CD4-positive, alpha-beta memory T cell (primary cell): ENCODE measurements around the gene PPM1H. TPM values are rescaled to one million over a fixed set of nuclear protein-coding genes. Genes with fewer than 3 reads are reported as not detected.

Source experiments
- CTCF ChIA-PET: fragments of 350-600 bp; sonication (Branson Sonifier 250); formaldehyde crosslinking; loops from one replicate; lab custom pipeline; 2021; ENCODE audit warnings: inconsistent platforms; ENCODE audit not compliant: partially characterized antibody; lab: Charles Lee
- POLR2A ChIA-PET: fragments of 350-600 bp; sonication (Branson Sonifier 250); formaldehyde crosslinking; loops from one replicate; lab custom pipeline; 2021; ENCODE audit not compliant: partially characterized antibody; lab: Charles Lee
- DNase-seq, 5 donors: peaks; one replicate each; pipeline versions ENCODE4 v3.0.0 to v3.0.0-alpha.2; 2020 to 2022; ENCODE audit warnings: mixed read lengths in 1 of 5
- H3K27ac ChIP-seq: one replicate; pipeline ENCODE4 v1.7.0; 2013; ENCODE audit warnings: low read depth, low read length
- H3K27me3 ChIP-seq: 2 replicates; pipeline ENCODE4 v1.7.0; 2013; ENCODE audit warnings: mild to moderate bottlenecking, low read length, moderate library complexity; ENCODE audit not compliant: insufficient read depth
- H3K36me3 ChIP-seq: 2 replicates; pipeline ENCODE4 v1.7.0; 2013; ENCODE audit warnings: mild to moderate bottlenecking, low read length, moderate library complexity; ENCODE audit not compliant: insufficient read depth
- H3K4me1 ChIP-seq: 2 replicates; pipeline ENCODE4 v1.7.0; 2013; ENCODE audit warnings: mild to moderate bottlenecking, low read length, moderate library complexity; ENCODE audit not compliant: insufficient read depth
- H3K4me3 ChIP-seq, 2 donors: one replicate each; pipeline ENCODE4 v1.7.0; 2013; ENCODE audit warnings: low read length in 2 of 2, mild to moderate bottlenecking in 1 of 2
- H3K9me3 ChIP-seq, 2 donors: one replicate each; pipeline ENCODE4 v1.7.0; 2013; ENCODE audit warnings: low read length in 2 of 2, control low read depth in 1 of 2; ENCODE audit not compliant: control insufficient read depth in 1 of 2
- H3K27ac Mint-ChIP-seq, 7 donors: one replicate each; pipeline ENCODE4 v1.8.0; 2020 to 2021; ENCODE audit warnings: mixed read lengths in 7 of 7, mild to moderate bottlenecking in 6 of 7, inconsistent platforms in 3 of 7, moderate library complexity in 3 of 7
- H3K27me3 Mint-ChIP-seq, 2 donors: one replicate each; pipeline ENCODE4 v1.8.0; 2020 to 2021; ENCODE audit warnings: mixed read lengths in 2 of 2
- H3K36me3 Mint-ChIP-seq, 2 donors: one replicate each; pipeline ENCODE4 v1.8.0; 2020 to 2021; ENCODE audit warnings: mixed read lengths in 2 of 2, inconsistent platforms in 1 of 2, mild to moderate bottlenecking in 1 of 2
- H3K4me1 Mint-ChIP-seq, 4 donors: one replicate each; pipeline ENCODE4 v1.8.0; 2020 to 2021; ENCODE audit warnings: mixed read lengths in 4 of 4, mild to moderate bottlenecking in 1 of 4
- H3K4me3 Mint-ChIP-seq, 8 donors: one replicate each; pipeline ENCODE4 v1.8.0; 2020 to 2021; ENCODE audit warnings: mixed read lengths in 8 of 8, mild to moderate bottlenecking in 7 of 8, moderate library complexity in 6 of 8, inconsistent platforms in 3 of 8
- H3K9me3 Mint-ChIP-seq, 8 donors: one replicate each; pipeline ENCODE4 v1.8.0; 2020 to 2021; ENCODE audit warnings: mixed read lengths in 8 of 8, mild to moderate bottlenecking in 5 of 8, inconsistent platforms in 3 of 8, moderate library complexity in 1 of 8
- intact Hi-C: fragments of 100-400 bp; cut with micrococcal nuclease; formaldehyde crosslinking; loops from one replicate; pipeline ENCODE4 v1.15.1; 2023
- polyA plus RNA-seq, 2 donors: library from polyadenylated mRNA; unstranded; fragments of 300-500 nt; fragmentation: Illumina TruSeq; gene quantifications; one replicate each; pipeline ENCODE4 v1.2.3, GENCODE V29; 2021
- total RNA-seq, 2 experiments: library from RNA; stranded (reverse); gene quantifications; one replicate each; pipeline ENCODE4 v1.2.3, GENCODE V29; 2021

Gene PPM1H
- total and polyA plus RNA-seq, 4 experiments from 2014 or later: 0.06 to 0.14 TPM; not detected in 2

DNA sequence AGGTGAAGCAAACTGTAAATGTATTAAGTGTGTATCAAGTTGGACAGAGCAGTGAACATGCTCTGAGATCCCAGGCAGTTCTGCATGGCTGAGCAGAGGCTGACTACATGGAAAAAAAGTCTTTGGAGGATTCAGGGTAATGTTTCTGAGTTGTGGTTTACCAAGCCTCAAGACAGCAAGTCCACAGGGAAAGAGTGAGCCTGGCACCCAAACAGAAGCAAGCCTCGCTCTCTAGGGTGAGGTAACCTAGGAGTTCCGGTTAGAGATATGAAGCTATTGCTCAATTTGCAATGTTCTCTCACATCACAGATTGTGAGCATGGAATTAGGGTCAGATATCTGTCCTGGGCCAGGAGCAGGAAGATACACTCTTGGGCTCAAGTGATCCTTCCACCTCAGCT lies 309.7 kb downstream of the PPM1H start:
- DNase-seq: no peak
- ChIA-PET POLR2A (no interaction called here), CTCF (no interaction called here)
- Histone ChIP-seq H3K36me3 (no peaks in the 10 kb centered on the region), H3K9me3 (no peaks in the 10 kb centered on the region), H3K27me3 (no peaks in the 10 kb centered on the region), H3K4me1 (no peaks in the 10 kb centered on the region), H3K27ac (no peak overlapping the region), H3K4me3 (no peak overlapping the region)
- H3K9me3 Mint-ChIP-seq: no peaks in the 10 kb centered on the region
- intact Hi-C loops: no loop called here
- no peaks in the 10 kb centered on the region for H3K36me3 Mint-ChIP-seq
- no peaks in the 10 kb centered on the region for H3K4me1 Mint-ChIP-seq
- H3K27ac Mint-ChIP-seq: no peak overlapping the region
- no peak overlapping the region for H3K4me3 Mint-ChIP-seq
- H3K27me3 Mint-ChIP-seq: peaks cover 11 to 25% of the 10 kb centered on the region in 2 donors

DNA sequence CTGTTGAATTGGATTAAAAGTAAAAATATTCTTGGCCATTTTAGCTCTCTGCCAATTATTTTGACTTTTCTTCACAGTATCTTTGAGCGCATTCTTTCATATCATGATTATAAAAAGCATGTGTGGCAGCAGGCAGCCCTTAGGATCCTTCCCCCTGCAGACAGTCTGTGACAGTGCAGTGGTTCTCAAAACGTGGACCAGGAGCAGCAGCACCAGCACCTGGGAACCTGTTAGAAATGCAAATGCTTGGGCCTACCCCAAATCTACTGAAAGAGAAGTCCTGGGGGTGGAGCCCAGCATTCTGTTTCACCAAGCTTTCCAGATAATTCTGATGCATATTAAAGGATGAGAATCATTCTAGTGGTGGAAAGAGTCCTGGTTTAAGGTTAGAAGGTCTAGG lies 312.8 kb downstream of the PPM1H start:
- Mint-ChIP-seq H3K27me3 (peaks cover 0 to 6% of the 10 kb centered on the region in 2 donors), H3K27ac (no peak overlapping the region), H3K4me1 (no peaks in the 10 kb centered on the region), H3K9me3 (no peaks in the 10 kb centered on the region), H3K4me3 (no peak overlapping the region), H3K36me3 (no peaks in the 10 kb centered on the region)
- intact Hi-C loops: no loop called here
- H3K4me1 ChIP-seq: no peaks in the 10 kb centered on the region
- no peaks in the 10 kb centered on the region for H3K36me3 ChIP-seq
- no peak overlapping the region for H3K4me3 ChIP-seq
- DNase-seq: no peak
- no peak overlapping the region for H3K27ac ChIP-seq
- ChIA-PET CTCF (no interaction called here), POLR2A (interaction anchor here (1.2 kb wide), 1 partner anchor 10 kb away, joined by 3 read pairs; no protein-coding TSS in a partner anchor)
- no peaks in the 10 kb centered on the region for H3K27me3 ChIP-seq
- H3K9me3 ChIP-seq: no peaks in the 10 kb centered on the region

DNA sequence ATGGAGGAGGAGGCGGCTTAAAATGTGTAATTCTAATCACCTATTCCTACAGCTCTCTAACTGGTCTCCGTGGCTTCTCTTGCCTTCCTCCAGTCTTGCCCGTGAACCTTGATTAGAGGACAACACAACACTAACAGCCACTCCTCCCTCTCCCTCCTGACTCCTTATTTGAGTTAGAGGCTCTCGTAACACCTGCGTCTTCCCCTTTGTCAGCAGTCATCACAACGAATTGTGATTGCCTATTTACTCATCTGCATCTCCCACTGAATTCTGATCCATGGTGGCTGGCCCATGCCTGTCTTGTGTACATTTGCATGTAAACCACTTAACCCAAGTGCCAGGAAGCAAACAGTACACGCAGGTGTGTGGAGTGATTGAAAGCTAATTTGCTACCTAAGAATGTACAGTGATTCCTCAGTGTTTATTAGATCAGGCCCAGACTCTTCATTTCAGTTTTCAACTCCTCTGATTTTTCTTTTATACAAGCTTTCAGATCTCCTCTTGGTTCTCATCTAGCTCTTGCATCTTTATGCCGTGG lies 313.8 kb downstream of the PPM1H start:
- Histone ChIP-seq H3K9me3 (no peaks in the 10 kb centered on the region), H3K27ac (no peak overlapping the region), H3K27me3 (no peaks in the 10 kb centered on the region), H3K36me3 (no peaks in the 10 kb centered on the region), H3K4me1 (no peaks in the 10 kb centered on the region), H3K4me3 (no peak overlapping the region)
- intact Hi-C loops: no loop called here
- DNase-seq: no peak
- no peak overlapping the region for H3K4me3 Mint-ChIP-seq
- ChIA-PET CTCF (interaction anchor here (0.5 kb wide), 1 partner anchor 37 kb away, joined by 3 read pairs; no protein-coding TSS in a partner anchor), POLR2A (interaction anchor here (1.2 kb wide), 1 partner anchor 9 kb away, joined by 3 read pairs; no protein-coding TSS in a partner anchor)
- H3K27ac Mint-ChIP-seq: peak overlapping the region in 1 of 7 donors; percentile 83
- no peaks in the 10 kb centered on the region for H3K27me3 Mint-ChIP-seq
- H3K36me3 Mint-ChIP-seq: peaks cover 1 to 8% of the 10 kb centered on the region in 2 donors
- no peaks in the 10 kb centered on the region for H3K9me3 Mint-ChIP-seq
- no peaks in the 10 kb centered on the region for H3K4me1 Mint-ChIP-seq

DNA sequence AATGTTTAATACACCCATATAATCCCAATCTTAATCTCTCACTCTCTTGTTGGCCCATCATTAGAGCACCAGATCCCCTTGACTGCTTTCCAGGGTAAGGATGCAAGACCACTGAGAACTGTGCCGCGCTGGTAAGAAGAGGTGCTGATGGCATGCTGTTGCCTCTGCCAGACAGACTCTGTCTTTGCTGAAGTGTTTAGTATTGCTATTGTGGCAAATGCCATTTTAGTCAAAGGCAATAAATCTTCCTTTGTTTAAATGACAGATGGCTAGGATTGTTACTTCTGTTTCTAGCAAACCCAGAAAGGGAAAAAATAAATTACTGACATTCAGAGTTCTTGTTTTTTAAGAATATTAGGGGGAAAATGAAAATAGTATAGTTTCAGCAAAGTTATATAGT lies 316.0 kb downstream of the PPM1H start:
- Mint-ChIP-seq H3K36me3 (peaks cover 1 to 8% of the 10 kb centered on the region in 2 donors), H3K9me3 (peaks cover 0 to 2% (median 0%) of the 10 kb centered on the region in 8 donors), H3K4me3 (no peak overlapping the region), H3K4me1 (no peaks in the 10 kb centered on the region), H3K27me3 (no peaks in the 10 kb centered on the region), H3K27ac (no peak overlapping the region)
- ChIA-PET CTCF (interaction anchor here (1.3 to 2.0 kb wide), 2 partner anchors 16 to 175 kb away, joined by 5 to 6 read pairs; no protein-coding TSS in a partner anchor), POLR2A (interaction anchor here (1.2 kb wide), 1 partner anchor 16 kb away, joined by 5 read pairs; no protein-coding TSS in a partner anchor)
- Histone ChIP-seq H3K27ac (no peak overlapping the region), H3K36me3 (no peaks in the 10 kb centered on the region), H3K9me3 (no peaks in the 10 kb centered on the region), H3K27me3 (no peaks in the 10 kb centered on the region), H3K4me1 (no peaks in the 10 kb centered on the region), H3K4me3 (no peak overlapping the region)
- intact Hi-C loops: no loop called here
- DNase-seq: no peak

DNA sequence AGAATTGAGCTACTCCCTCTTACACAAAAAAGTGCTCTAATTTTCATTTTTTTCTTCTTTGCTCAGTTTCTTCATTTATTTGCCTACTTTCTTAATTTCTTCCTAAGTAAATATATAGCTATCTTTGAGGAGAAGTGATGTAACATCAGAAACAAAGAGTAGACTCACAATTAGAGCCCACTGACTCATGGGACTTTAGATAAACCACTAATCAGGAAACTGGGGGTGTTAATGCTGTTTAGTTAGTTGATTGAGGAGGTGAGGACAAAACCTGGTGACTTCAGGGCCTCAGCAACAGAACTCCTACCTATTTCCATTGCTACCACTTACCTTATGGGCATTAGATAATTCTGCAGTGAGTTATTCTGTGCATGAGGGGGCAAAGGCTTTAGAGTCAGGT lies 316.6 kb downstream of the PPM1H start:
- H3K9me3 ChIP-seq: no peaks in the 10 kb centered on the region
- H3K4me3 ChIP-seq: no peak overlapping the region
- intact Hi-C loops: no loop called here
- H3K4me1 ChIP-seq: no peaks in the 10 kb centered on the region
- DNase-seq: no peak
- H3K36me3 Mint-ChIP-seq: peaks cover 1 to 8% of the 10 kb centered on the region in 2 donors
- H3K27ac Mint-ChIP-seq: no peak overlapping the region
- H3K9me3 Mint-ChIP-seq: peaks cover 0 to 2% (median 0%) of the 10 kb centered on the region in 8 donors
- no peak overlapping the region for H3K4me3 Mint-ChIP-seq
- no peak overlapping the region for H3K27ac ChIP-seq
- H3K4me1 Mint-ChIP-seq: no peaks in the 10 kb centered on the region
- H3K27me3 ChIP-seq: no peaks in the 10 kb centered on the region
- H3K36me3 ChIP-seq: no peaks in the 10 kb centered on the region
- ChIA-PET CTCF (interaction anchor here (1.3 to 2.0 kb wide), 2 partner anchors 15 to 176 kb away, joined by 5 to 6 read pairs; no protein-coding TSS in a partner anchor), POLR2A (interaction anchor here (1.2 kb wide), 1 partner anchor 15 kb away, joined by 5 read pairs; no protein-coding TSS in a partner anchor)
- H3K27me3 Mint-ChIP-seq: no peaks in the 10 kb centered on the region

DNA sequence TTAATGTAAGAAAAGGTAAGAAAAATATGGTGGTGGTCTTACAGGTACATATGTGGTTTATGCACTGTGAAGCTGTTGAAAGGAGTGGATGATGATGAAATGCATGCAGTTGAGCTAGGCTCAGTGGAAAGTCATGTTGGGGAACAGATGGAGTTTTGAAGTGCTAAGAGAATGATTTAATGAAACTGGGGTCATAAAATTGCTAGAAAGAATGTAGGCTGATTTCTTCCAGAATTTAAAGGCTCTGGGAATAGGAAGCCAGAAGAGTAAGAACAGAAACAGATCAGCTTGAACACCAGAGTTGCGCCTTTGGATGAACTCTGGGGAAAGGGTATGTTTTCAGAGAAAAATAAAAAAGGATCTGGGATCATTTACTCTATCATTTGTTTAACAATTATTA lies 321.9 kb downstream of the PPM1H start:
- DNase-seq: no peak
- H3K36me3 ChIP-seq: no peaks in the 10 kb centered on the region
- Mint-ChIP-seq H3K4me1 (peaks cover 0 to 11% (median 4%) of the 10 kb centered on the region in 4 donors), H3K36me3 (peaks cover 1 to 8% of the 10 kb centered on the region in 2 donors), H3K4me3 (no peak overlapping the region), H3K27ac (no peak overlapping the region), H3K27me3 (no peaks in the 10 kb centered on the region), H3K9me3 (peaks cover 0 to 2% (median 0%) of the 10 kb centered on the region in 8 donors)
- no peak overlapping the region for H3K4me3 ChIP-seq
- intact Hi-C loops: no loop called here
- H3K9me3 ChIP-seq: no peaks in the 10 kb centered on the region
- POLR2A ChIA-PET: interaction anchor here (1.0 kb wide), 2 partner anchors 8 to 10 kb away, joined by 3 to 5 read pairs; no protein-coding TSS in a partner anchor
- CTCF ChIA-PET: no interaction called here
- no peaks in the 10 kb centered on the region for H3K27me3 ChIP-seq
- H3K27ac ChIP-seq: no peak overlapping the region
- no peaks in the 10 kb centered on the region for H3K4me1 ChIP-seq

DNA sequence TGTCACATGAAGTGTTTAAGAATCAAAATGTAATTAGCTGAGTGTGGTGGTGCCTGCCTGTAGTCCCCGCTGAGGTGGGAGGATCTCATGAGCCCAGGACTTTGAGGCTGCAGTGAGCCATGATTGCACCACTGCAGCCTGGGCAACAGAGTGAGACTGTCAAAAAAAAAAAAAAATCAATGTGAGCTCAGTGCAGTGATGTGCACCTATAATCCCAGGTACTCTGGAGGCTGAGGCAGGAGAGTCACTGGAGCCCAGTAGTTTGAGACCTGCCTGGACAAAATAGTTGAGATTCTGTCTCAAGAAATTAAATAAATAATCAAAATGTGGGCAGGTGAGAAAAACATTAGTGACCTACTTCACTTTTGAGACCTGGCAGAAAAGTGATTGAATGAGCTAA lies 328.3 kb downstream of the PPM1H start:
- peaks cover 0 to 16% of the 10 kb centered on the region in 2 donors for H3K36me3 Mint-ChIP-seq
- Histone ChIP-seq H3K36me3 (no peaks in the 10 kb centered on the region), H3K27me3 (no peaks in the 10 kb centered on the region), H3K4me3 (no peak overlapping the region), H3K4me1 (peaks cover 38% of the 10 kb centered on the region), H3K9me3 (no peaks in the 10 kb centered on the region), H3K27ac (no peak overlapping the region)
- ChIA-PET CTCF (interaction anchor here (1.3 to 3.0 kb wide), 5 partner anchors 8 to 191 kb away, joined by 4 to 19 read pairs (median 5); no protein-coding TSS in a partner anchor), POLR2A (interaction anchor here (0.8 to 2.1 kb wide), 2 partner anchors 9 to 139 kb away, joined by 3 to 6 read pairs; partner anchors contain the start of gene MON2)
- no peaks in the 10 kb centered on the region for H3K9me3 Mint-ChIP-seq
- H3K27ac Mint-ChIP-seq: peak overlapping the region in 3 of 7 donors; percentile 11 to 100 (median 43)
- H3K4me1 Mint-ChIP-seq: peaks cover 26 to 51% (median 40%) of the 10 kb centered on the region in 4 donors
- intact Hi-C loops: no loop called here
- H3K4me3 Mint-ChIP-seq: peak overlapping the region in 2 of 8 donors; percentile 46 to 71
- DNase-seq: no peak
- no peaks in the 10 kb centered on the region for H3K27me3 Mint-ChIP-seq
